ENCODE data around the gene PARD3.

The PARD3 gene

DNA sequence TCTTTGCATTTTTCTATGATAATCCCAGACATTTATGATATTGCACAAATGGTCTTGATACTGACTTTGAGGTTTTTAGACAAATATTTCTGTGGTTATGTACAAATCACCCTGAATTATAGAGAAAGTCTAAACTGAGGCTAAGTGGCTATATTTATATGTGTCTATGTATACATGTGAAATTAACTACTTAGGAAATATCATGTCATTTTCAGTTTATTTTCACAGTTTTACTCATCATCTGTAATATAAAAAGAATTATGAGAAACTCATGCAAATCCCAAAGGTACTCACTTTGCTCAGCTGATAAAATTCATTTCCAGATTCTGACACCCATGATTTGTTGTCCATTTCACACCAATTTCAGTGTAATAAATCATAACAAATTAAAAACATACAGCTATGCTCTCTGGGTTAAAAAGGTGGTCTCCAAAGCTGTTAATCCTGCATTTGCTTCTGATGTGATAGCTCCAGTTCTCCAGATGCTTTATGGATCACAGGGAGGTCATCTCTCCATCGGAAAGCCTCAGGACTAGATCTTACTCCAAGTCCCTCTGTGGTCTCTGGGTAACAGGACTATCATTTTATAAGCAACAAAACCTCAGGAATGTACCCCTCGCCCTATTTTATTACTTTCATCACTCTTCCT, 673.9 kb downstream of the PARD3 start:
- DNase-seq, result no peak

DNA sequence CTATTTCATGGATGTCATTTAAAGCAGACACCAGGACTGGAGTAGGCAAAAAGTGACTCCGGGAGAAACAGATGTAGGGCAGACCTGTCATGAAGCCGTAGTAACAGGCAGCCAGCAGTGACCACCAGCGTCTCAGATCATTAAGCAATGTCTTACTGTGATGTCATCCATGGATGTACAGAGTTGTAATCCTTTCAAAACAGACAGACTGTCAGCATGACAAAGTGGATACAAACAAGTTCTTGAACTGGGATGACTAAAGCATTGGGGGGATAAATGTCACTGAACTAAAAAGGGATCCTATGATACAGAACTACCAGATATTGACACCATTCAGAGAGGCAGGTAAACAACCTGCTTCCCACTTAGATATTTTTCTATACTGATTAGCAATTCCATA, 675.5 kb downstream of the PARD3 start:
- no peak for DNase-seq

GRCh38 chr10:34137955-34138354, 677.1 kb downstream of the PARD3 start:
- no peak for DNase-seq

GRCh38 chr10:34137201-34137600, 677.9 kb downstream of the PARD3 start:
- no peak for DNase-seq

GRCh38 chr10:34135515-34135914, 679.6 kb downstream of the PARD3 start:
- DNase-seq, result no peak

- no peak for DNase-seq
These were observed 680.5 kb downstream of the PARD3 start for GRCh38 chr10:34134602-34135001.

DNA sequence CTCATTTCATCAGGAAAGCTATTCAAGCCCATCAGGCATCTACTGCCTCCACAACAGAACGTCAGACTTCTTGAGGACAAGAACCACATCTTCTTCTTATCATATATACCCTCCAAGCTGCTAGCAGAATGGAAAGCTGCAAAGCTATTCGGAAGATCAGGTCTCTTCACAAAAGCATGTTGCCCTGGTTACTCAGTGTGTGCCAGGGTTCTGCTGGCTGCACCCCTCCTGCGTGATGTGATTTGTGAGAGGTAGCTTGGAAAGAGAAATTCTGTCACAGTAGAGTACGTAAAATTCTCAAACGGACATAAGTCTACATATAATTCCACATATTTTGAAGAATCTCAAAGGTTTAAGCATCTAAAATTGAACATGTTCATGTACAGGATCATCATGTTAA, 681.7 kb downstream of the PARD3 start:
- DNase-seq, result no peak

- no peak for DNase-seq
These were observed 683.9 kb downstream of the PARD3 start for GRCh38 chr10:34131152-34131551.

- no peak for DNase-seq
These were observed 687.4 kb downstream of the PARD3 start for GRCh38 chr10:34127676-34128075.

DNA sequence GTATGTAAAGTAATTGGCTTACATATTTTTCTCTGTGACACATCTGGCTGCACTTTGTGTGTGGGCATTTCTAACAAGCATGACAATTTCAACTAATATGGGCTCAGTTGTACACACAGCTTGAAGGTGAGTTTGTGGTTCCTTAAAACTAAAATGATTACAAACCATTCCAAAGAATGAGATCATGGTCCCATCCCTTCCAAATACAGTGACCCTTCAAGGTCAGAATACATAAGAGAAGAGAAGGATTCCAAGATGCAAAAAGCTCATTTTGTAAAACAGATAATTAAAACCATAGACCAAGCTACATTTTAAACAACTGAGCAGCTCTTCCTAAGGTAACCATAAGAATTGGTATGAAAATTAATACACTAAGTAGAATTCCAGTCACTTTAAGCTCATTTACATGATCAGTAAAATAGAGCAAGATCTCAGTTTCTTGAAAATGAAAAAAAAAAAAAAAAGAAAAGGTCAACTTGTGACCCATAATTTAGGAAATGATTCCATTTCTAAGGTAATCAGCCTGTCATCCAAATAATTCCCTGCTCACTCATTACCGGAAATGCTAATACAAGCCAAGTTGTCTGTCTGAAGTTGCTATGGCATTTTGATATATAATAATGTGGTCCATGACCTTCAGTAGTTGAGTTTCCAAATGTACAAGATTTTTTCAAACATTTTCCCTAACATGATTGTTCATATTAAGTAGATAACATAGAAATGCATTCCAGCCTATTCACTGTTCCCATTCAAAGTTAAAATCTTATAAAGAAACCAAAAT, 688.5 kb downstream of the PARD3 start:
- no peak for DNase-seq

GRCh38 chr10:34125702-34126101, 689.4 kb downstream of the PARD3 start:
- no peak for DNase-seq

- DNase-seq, result no peak
These were observed 690.5 kb downstream of the PARD3 start for GRCh38 chr10:34124522-34125035.

DNA sequence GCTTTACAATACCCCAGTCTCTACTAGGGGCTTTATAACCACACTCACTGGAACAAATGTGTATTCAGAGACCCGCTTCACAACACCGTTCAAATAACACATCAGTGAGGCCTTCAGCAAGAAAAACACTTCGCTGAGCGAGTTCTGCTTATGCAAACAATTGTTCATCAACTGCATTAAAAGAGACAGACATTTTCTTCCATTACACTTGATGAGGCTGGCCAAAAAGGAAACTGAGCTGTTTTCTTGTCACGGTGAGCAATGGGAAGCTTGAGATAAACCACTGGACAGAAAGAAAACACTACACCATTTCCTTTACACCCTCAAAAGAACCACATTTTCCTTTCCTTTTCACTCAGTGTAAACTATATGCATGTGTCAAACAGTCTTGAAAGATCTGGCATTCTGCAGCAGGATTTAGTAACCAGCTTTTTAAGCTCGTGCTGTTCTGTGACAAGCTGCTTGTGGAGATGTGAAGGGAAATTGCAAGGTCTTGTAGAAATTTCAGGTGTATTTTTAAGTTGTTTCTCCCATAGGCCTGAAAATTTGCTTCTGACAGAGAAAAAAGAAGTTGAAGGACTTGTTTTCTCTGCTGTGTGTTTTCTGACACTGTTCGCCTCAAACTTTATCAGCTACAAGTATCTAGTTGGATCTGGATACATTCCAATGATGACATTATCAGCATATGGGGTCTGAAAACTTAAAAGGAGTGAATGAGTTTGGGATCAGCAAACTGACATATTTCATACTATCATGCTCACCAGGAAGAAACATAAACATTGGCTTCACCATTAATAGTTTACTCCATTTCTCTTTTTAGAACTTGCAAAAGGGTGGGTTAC, 693.1 kb downstream of the PARD3 start:
- no peak for DNase-seq

- DNase-seq, result no peak
These were observed 693.9 kb downstream of the PARD3 start for GRCh38 chr10:34121125-34121753.

DNA sequence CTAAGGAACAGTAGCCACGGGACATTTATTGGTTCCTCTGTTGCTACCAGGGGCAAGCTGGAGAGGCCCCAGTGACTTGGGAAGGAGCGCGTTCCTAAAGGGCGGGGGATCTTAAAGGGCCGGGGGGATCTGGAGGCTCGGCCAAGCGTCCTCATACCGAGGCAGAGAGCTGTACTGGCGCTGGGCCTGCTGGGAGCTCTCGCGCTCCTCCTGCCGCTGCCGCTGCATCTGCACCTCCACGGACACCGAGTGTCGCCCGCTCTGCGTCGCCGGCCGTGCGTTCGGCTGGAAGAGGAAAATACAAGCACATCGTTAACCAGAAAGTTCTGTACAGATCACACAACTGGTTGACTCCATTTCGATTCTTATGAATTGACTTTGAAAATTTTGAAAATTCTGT, 695.6 kb downstream of the PARD3 start:
- DNase-seq, result no peak

GRCh38 chr10:34116681-34117271, 698.3 kb downstream of the PARD3 start:
- no peak for DNase-seq

- no peak for DNase-seq
These were observed 698.9 kb downstream of the PARD3 start for GRCh38 chr10:34116220-34116641.

DNA sequence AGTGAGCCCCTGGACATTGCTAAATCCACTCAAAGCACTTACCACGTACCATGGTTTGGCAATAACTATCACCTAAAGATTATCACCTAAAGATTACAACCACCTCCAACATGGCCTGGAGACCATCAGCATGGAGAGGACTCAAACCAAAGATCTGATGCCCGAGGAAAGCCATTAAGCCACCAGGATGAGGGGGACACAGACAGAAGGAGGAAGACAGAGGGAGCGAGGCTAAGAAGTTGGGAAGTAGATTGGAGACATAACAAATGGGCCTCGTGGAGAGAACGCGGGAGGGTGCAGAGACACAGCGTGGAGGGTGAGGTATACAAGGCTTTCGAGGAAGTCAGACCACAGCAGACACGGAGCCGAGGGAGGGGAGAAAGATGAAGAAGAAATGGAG, 700.2 kb downstream of the PARD3 start:
- DNase-seq, result no peak

GRCh38 chr10:34113504-34114225, 701.4 kb downstream of the PARD3 start:
- no peak for DNase-seq

DNA sequence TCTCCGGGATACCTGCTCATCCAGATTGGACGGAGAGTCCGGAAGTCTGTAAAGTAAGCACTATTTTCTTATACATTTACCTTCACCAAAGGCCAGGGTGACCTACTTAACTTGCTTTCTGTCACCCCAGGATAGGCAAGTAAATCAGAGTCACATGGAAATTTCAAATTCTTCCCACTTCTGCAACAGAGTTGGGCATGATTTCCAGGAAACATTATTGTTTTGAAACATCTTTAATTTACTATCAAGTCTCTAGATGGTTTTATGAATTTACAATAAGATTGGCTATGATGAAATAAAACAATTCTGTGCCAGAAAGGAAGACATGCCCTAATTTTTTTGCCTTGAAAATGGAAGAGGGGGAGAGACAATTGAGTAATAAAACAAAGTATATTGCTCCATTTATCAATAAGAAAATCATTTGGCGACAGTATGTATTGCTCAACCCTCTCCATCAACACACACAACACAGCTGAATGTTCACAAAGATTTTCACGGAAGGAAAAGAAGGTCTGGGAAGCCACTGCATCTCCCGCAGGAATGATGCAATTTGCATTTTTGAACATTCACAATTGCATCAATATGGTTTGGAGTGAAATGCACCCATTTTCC, 702.8 kb downstream of the PARD3 start:
- no peak for DNase-seq

GRCh38 chr10:34111179-34111578, 703.9 kb downstream of the PARD3 start:
- no peak for DNase-seq
